DMS153 treated with DMSO at 0.1 percent for 48 hours (cell line): Measurements from ENCODE around the gene NPDC1.
"Not testable (repeated sequence)": the region's sequence is repeated elsewhere in the genome, so short reads cannot be mapped to it uniquely, and the experiment has no call there.

ENCODE experiments used
- DNase-seq: peaks from one replicate; lab custom pipeline; 2025; ENCODE audit not compliant: unreplicated experiment; lab: John Stamatoyannopoulos, UW

The NPDC1 gene

DNA sequence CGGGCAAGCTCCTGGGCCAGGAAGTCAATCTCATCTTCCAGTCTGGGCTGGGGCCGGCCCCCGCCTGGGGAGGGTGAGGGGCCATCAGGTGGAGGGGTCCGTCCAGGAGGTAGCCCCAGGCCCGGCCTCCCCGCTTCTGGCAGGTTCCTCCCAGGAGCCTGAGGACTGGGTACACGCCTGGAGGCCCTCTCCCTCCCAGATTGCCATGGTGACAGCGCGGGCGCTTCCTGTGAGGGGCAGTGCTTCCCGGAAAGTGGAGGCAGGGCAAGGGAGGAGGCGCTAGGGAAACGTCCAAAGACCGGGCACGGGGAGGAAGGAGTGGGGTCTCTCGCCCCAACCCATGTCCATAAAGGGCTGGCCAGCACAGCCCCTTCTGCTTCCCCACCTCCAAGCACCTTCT is 4.9 kb downstream of the NPDC1 start:
- no peak for DNase-seq

DNA sequence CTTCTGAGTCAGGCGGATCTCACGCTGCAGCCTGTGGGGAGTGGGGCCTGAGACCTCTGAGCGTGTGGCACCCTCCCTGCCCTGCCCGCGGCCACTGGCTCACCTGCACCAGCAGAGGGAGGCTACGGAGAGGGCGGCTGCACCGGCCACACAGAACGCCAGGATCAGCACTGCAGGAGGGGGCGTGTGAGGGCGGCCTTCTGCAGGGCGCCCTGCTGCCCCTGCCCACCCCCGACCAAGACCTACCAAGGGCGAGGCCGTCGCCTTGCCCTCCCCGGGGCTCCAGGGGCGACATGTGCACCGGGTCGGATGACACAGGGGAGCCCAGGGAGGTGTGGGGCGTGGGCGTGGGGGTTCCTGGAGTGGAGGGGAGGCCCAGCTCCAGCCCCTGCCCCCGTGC is 5.4 kb downstream of the NPDC1 start:
- DNase-seq, result no peak

- no peak for DNase-seq
These were observed 6.2 kb downstream of the NPDC1 start for GRCh38 chr9:137039611-137040366.

GRCh38 chr9:137038916-137039315 is 7.1 kb downstream of the NPDC1 start:
- DNase-seq, result no peak

GRCh38 chr9:137037483-137037882 is 8.5 kb downstream of the NPDC1 start:
- DNase-seq, result no peak

DNA sequence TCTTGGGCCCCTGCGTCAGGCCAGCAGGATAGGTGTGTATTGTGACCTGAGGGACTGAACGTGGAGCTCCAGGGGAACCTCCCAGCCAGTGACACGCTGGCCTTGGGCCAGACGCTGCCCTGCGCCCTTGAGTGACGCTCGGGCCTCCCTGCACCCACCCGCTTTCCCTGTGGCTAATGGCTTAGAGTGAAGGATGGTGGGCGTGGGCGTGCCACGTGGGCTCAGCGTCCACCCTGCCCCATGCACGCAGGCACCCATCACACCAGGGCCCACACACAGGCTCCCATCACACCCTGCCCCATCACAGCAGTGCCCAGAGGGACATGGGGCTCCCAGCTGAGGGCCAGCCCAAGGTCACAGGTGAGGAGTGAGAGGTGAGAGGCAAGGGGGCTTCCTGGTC is 8.9 kb downstream of the NPDC1 start:
- no peak for DNase-seq

DNA sequence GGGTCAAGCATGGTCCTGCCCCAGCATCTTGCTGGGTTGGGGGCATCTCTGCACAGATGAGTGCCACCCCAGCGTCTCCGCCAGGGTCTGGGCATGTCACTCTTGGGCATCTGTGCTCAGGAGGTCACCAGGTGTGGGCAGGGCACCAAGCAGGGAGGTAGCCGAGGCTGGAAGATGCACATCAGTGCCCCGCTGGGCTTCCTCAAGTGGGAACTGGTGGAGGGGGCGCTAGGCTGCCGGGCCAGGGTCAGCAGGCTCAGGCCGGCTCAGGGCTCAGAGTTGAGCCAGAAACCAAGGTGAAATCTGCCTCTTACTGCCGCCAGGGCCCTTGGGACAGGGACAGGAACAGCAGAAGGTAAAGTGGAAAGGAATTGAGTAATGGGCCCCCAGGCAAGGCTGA is 10.0 kb downstream of the NPDC1 start:
- no peak for DNase-seq

- no peak for DNase-seq
These were observed 10.5 kb downstream of the NPDC1 start for GRCh38 chr9:137035507-137035834.

DNA sequence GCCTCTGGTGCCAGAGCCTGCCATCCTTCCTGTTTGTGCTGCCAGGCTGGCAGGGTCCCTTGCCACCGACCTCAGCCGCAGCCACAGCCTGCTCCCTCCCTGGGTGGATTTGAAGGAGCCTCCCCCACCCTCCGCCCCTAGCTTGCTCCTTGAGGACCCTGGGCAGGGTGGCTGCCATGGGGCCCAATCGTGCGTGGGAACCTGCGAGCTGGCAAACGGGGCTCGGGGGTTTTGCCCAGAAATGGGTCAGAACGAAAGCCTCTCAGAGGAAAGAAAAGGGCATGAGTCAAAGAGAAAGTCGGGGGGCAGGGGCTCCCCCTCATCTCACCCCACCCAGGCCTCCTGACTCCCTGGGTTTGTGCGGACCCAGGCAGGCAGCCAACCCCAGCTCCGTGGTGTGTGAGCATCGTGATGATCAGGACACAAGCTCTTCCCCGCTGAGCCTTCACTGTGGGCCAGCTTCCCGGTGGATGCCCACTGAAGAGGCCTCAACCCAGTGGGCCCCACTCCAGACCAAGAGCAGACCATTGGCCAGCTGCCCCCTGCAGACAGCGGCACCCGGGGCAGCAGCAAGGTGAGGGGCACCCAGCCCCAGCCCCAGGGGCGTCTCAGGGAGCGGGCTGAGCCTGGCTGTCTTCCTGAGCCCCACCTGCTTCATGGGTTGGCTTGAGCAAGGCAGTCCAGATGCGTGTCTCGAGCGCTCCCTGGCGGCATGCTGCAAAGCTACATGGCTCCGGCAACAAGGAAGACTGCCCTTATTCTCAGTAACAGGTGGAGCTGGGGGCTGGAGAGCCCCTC is 11.1 kb downstream of the NPDC1 start:
- peak; percentile 80 for DNase-seq

- DNase-seq, result no peak
These were observed 11.8 kb downstream of the NPDC1 start for GRCh38 chr9:137034039-137034708.

- DNase-seq, result not testable (repeated sequence)
These were observed 12.5 kb downstream of the NPDC1 start for GRCh38 chr9:137033481-137033880.

GRCh38 chr9:137032858-137033257 is 13.1 kb downstream of the NPDC1 start:
- no peak for DNase-seq

DNA sequence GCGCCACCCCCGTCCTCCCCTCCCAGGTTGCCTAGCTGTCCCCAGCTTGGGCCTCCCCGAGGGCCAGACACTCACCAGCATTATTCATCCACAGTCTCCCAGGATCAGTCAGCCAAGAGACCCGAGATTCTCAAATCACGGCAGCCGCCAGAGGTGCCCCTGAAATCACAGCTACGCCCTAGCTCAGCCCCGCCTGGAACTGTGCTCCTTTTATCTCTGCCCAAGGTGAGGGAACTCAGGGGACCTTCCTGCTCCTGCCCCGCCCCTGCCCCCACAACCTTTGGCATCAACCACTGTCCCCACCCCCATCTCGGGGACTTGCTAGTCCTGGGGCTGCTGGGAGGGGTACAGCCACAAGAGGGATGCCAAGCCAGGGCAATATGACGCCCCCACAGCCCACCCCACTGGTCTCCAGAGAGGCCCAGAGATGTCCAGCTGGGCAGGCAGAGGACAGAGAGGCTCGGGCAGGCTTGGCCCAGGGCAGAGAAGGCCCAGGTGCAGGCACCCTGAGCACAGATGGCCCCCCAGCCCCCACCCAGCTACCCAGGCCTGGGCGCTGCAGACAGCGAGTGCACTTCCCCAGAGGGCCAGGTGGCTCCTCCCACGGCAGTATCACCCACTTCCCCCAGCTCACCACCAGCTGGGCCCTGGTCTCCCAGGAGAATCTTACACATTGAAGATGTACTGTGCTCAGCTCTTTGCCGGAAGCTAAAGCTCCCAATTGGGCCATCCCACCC is 13.9 kb downstream of the NPDC1 start, which contains the start of gene FUT7:
Gene FUT7 (minus strand): TSS at position 185 of the 737 bp plus-strand sequence. CDS start 97 bp downstream, at position 88.
- DNase-seq, result no peak

- no peak for DNase-seq
These were observed 15.1 kb downstream of the NPDC1 start for GRCh38 chr9:137030538-137031527.

- DNase-seq, result no peak
These were observed 16.0 kb downstream of the NPDC1 start for GRCh38 chr9:137030006-137030405.

DNA sequence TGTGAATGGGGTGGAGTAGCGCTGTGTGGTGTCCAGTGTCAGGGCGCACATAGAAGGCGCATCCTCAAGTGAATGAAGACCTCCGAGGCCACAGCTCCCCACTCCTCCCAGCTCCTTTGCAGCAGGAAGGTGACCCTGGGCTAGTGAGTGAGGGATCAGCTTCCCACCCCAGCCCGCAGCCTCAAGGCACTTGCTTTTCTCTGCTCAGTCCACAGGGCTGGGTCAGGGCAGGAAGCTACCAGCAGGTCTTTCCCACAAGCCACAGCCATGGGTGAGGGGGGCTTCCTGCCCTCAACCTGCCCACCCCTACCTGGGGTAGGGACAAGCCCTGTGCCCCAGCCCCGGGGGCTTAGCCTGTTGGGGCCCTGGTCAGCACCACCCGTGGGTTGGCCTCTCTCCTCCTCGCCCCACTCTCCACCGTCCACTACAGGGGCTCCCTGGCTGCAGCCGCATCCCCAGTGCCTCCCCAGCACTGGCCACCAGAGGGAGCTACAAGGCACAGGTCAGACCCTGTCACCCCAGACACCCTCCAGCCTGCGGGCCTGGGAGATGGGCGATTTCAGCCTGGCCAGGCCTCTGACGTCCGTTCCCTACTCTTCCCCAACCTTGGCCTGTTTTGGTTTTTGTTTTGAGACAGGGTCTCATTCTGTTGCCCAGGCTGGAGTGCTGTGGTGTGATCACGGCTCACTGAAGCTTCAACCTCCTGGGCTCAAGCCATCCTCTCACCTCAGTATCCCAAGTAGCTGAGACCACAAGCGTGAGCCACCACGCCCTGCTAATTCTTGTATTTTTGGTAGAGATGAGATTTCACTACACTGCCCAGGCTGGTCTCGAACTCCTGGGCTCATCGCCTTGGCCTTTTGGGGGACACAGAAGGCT is 16.7 kb downstream of the NPDC1 start:
- DNase-seq, result no peak

- DNase-seq, result peak; percentile 29
These were observed 17.5 kb downstream of the NPDC1 start for GRCh38 chr9:137028263-137029057.
